Measurements from ENCODE around the gene PRDM4.
"Not testable (repeated sequence)": the region's sequence is repeated elsewhere in the genome, so short reads cannot be mapped to it uniquely, and the experiment has no call there.

Gene PRDM4

DNA sequence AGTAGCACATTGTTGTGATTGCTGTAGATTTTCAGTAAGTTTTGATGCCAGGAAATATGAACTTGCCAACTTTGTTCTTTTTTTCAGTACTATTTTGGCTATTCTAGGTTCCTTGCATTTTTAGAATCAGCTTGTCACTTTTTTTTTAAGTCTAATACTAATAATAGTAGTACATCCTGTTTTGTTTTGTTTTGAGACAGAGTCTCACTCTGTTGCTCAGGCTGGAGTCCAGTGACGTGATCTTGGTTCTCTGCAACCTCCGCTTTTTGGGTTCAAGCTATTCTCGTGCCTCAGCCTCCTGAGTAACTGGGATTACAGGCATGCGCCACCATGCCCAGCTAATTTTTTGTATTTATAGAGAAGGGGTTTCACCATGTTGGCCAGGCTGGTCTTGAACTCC is 58.8 kb downstream of the PRDM4 start:
- H3K9me3 ChIP-seq (ENCODE audit: insufficient read depth, low read length, severe bottlenecking), result peaks cover 12% of the 10 kb centered on the region
- H3K4me2 ChIP-seq (ENCODE audit: insufficient read depth, low read length), result no peak overlapping the region
- no peak overlapping the region for H3K9ac ChIP-seq (ENCODE audit: low read depth, low read length)
- DNase-seq (no peak), ATAC-seq (ENCODE audit: insufficient read depth, low read depth) (no peak)
- H3K27ac ChIP-seq (ENCODE audit: low read length), result no peak overlapping the region
- no peak overlapping the region for H3K4me3 ChIP-seq (ENCODE audit: low read depth in 1 of 2, low read length in 2 of 2)
- H3K79me2 ChIP-seq (ENCODE audit: insufficient read depth, low read length), result no peaks in the 10 kb centered on the region
- H3K27me3 ChIP-seq (ENCODE audit: insufficient read depth, low read length, poor library complexity), result no peaks in the 10 kb centered on the region
- H4K20me1 ChIP-seq (ENCODE audit: insufficient read depth, low read length), result no peaks in the 10 kb centered on the region
- TF ChIP-seq, protein P1, sequence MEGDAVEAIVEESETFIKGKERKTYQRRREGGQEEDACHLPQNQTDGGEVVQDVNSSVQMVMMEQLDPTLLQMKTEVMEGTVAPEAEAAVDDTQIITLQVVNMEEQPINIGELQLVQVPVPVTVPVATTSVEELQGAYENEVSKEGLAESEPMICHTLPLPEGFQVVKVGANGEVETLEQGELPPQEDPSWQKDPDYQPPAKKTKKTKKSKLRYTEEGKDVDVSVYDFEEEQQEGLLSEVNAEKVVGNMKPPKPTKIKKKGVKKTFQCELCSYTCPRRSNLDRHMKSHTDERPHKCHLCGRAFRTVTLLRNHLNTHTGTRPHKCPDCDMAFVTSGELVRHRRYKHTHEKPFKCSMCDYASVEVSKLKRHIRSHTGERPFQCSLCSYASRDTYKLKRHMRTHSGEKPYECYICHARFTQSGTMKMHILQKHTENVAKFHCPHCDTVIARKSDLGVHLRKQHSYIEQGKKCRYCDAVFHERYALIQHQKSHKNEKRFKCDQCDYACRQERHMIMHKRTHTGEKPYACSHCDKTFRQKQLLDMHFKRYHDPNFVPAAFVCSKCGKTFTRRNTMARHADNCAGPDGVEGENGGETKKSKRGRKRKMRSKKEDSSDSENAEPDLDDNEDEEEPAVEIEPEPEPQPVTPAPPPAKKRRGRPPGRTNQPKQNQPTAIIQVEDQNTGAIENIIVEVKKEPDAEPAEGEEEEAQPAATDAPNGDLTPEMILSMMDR (IDR thresholded peaks at IDR 0.05; ENCODE audit: borderline replicate concordance, extremely low read depth, low read length, poor library complexity, severe bottlenecking), result no peak
- no peak for TF ChIP-seq EZH2 (IDR thresholded peaks at IDR 0.05; ENCODE audit: borderline replicate concordance, low read depth, low read length, severe bottlenecking)
- no peaks in the 10 kb centered on the region for H3K4me1 ChIP-seq (ENCODE audit: insufficient read depth, low read length)
- H2AFZ ChIP-seq (ENCODE audit: low read depth, low read length), result no peak overlapping the region
- H3K36me3 ChIP-seq (ENCODE audit: insufficient read depth, low read length), result peaks cover 87% of the 10 kb centered on the region

DNA sequence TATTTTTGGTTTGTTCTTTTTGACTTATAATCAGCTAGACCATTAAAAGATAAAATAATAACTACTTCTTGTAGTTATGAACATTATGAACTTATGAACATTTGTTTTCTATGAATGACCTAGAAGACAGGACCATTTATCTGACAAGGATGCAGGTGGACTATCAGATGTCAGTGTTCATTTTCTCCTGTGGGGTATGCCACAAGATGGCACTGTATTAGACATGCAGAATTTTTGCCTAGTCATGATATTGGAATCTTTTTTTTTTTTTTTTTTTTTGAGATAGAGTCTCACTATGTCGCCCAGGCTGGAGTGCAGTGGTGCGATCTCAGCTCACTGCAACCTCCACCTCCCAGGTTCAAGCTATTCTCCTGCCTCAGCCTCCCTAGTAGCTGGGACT is 65.2 kb downstream of the PRDM4 start:
- ATAC-seq (ENCODE audit: insufficient read depth, low read depth), result not testable (repeated sequence)

DNA sequence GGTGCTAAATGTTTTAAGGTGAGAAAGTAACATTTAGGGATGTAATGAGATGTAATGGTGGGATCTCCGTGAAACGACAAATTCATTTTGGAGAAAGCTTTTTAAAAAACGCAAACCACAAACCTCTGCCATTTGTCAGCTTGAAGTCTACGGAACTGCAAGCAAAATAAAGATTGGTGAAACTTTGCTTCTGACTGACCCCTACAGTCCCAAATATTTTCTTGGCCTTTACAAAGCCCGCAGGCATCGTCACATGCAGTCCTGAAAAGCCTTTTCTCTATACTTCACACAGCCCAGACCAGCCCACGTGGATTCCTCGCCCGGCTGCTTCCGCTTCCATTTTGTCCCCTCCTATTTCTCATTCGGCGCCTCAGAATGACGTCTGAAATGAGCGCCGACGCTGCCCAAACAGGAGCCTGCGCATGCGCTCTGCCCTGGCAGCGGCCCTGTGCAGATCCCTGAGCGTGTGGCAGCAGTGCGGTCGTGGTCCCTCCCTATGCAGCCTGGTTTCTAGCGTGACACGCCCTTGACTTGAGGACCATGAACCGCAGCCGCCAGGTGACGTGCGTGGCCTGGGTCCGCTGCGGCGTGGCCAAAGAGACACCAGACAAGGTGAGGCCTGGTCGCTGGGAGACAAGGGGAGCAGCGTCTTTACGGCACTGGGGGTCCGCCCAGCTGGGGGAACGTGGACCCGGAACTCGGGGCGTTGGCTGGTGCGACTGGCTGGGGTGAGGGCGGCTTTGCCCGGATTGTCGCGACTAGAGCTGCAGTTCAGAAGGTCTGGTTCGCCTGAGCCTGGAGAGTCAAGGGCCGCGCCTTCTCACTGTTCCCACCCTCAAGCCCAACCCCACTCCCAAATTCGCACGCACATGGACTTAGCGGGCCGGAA is 75.3 kb downstream of the PRDM4 start, which contains the start of gene PWP1:
Gene PWP1, plus strand, starts transcription at position 440 of the 889 bp plus-strand sequence. Its CDS starts 101 bp downstream, at position 541.
- peak within 1 kb of the TSS; percentile 48 to 86; a peak in 3 of 4 replicates for H3K4me3 ChIP-seq (ENCODE audit: low read depth in 1 of 2, low read length in 2 of 2)
- H3K27me3 ChIP-seq (ENCODE audit: insufficient read depth, low read length, poor library complexity), result no peaks in the 10 kb centered on the region
- no peaks in the 10 kb centered on the region for H4K20me1 ChIP-seq (ENCODE audit: insufficient read depth, low read length)
- peak; percentile 94 for DNase-seq
- no peaks in the 10 kb centered on the region for H3K9me3 ChIP-seq (ENCODE audit: insufficient read depth, low read length, severe bottlenecking)
- peak; percentile 91 for ATAC-seq (ENCODE audit: insufficient read depth, low read depth)
- H3K36me3 ChIP-seq (ENCODE audit: insufficient read depth, low read length), result peaks cover 23% of the 10 kb centered on the region
- peak within 1 kb of the TSS; percentile 95 for H2AFZ ChIP-seq (ENCODE audit: low read depth, low read length)
- TF ChIP-seq, protein P1 (IDR thresholded peaks at IDR 0.05; ENCODE audit: borderline replicate concordance, extremely low read depth, low read length, poor library complexity, severe bottlenecking), result no peak
- no peak for TF ChIP-seq EZH2 (IDR thresholded peaks at IDR 0.05; ENCODE audit: borderline replicate concordance, low read depth, low read length, severe bottlenecking)
- peaks cover 25% of the 10 kb centered on the region for H3K4me1 ChIP-seq (ENCODE audit: insufficient read depth, low read length)
- H3K9ac ChIP-seq (ENCODE audit: low read depth, low read length), result peak within 1 kb of the TSS; percentile 72
- peak within 1 kb of the TSS; percentile 67 for H3K27ac ChIP-seq (ENCODE audit: low read length)
- peaks cover 29% of the 10 kb centered on the region for H3K79me2 ChIP-seq (ENCODE audit: insufficient read depth, low read length)
- peak within 1 kb of the TSS; percentile 72 for H3K4me2 ChIP-seq (ENCODE audit: insufficient read depth, low read length)

More for the DNA sequence above, 65.2 kb downstream of the PRDM4 start:
- H2AFZ ChIP-seq (ENCODE audit: low read depth, low read length); H3K9ac ChIP-seq (ENCODE audit: low read depth, low read length); H3K4me1 ChIP-seq (ENCODE audit: insufficient read depth, low read length); H3K79me2 ChIP-seq (ENCODE audit: insufficient read depth, low read length); H4K20me1 ChIP-seq (ENCODE audit: insufficient read depth, low read length); DNase-seq; H3K4me2 ChIP-seq (ENCODE audit: insufficient read depth, low read length); H3K4me3 ChIP-seq (ENCODE audit: low read depth in 1 of 2, low read length in 2 of 2); H3K27ac ChIP-seq (ENCODE audit: low read length); H3K27me3 ChIP-seq (ENCODE audit: insufficient read depth, low read length, poor library complexity): not testable (repeated sequence)
- peaks cover 10% of the 10 kb centered on the region for H3K9me3 ChIP-seq (ENCODE audit: insufficient read depth, low read length, severe bottlenecking)
- peaks cover 95% of the 10 kb centered on the region for H3K36me3 ChIP-seq (ENCODE audit: insufficient read depth, low read length)
- TF ChIP-seq, protein P1 (IDR thresholded peaks at IDR 0.05; ENCODE audit: borderline replicate concordance, extremely low read depth, low read length, poor library complexity, severe bottlenecking), result peak; percentile 40

Data from DND-41 (cell line).